ENCODE measurements around the gene GEMIN7.
"Not testable (repeated sequence)": the region's sequence is repeated elsewhere in the genome, so short reads cannot be mapped to it uniquely, and the experiment has no call there.

GEMIN7 gene

GRCh38 chr19:45091031-45091923 is 12.2 kb downstream of the GEMIN7 start:
- DNase-seq = peak; percentile 94

GRCh38 chr19:45092747-45093678 is 14.0 kb downstream of the GEMIN7 start, which contains the start of gene PPP1R37:
Gene PPP1R37 (plus strand): TSS chr19:45093179. CDS start chr19:45093326, 147 bp downstream.
- peak; percentile 93 for DNase-seq

DNA sequence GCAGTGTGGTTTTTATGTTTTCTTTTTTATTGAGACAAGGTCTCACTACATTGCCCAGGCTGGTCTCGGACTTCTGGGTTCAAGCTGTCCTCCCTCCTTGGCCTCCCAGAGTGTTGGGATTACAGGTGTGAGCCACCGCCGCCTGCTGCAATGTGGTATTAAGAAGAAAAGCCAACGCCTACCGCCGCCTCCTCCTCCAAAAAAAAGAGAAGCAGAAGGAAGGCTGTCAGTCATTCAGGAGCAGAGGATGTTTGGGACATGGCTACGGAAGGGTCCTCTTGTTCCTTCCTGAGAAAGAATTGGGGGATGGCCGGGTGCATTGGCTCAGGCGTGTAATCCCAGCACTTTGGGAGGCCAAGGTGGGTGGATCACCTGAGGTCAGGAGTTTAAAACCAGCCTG is 15.1 kb downstream of the GEMIN7 start:
- DNase-seq = no peak

DNA sequence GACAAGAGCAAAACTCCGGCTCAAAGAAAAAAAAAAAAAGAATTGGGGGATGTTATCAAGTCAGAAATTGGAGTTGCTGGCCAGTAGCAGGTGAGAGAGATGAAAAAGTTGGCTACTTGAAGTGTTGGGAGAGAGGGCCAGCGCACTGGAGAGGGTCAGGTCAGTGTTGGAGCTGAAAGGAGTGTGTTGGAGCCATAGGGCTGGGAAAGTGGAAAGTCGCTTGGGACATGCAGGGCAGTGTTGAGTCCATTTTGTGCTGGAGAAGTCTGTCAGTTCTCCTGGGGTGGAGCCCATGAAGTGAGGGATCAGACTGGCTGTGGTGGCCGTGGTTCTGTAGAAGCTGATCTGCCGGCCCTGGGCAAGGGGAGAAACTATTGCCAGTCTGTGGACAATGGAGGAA is 15.6 kb downstream of the GEMIN7 start:
- DNase-seq = no peak

DNA sequence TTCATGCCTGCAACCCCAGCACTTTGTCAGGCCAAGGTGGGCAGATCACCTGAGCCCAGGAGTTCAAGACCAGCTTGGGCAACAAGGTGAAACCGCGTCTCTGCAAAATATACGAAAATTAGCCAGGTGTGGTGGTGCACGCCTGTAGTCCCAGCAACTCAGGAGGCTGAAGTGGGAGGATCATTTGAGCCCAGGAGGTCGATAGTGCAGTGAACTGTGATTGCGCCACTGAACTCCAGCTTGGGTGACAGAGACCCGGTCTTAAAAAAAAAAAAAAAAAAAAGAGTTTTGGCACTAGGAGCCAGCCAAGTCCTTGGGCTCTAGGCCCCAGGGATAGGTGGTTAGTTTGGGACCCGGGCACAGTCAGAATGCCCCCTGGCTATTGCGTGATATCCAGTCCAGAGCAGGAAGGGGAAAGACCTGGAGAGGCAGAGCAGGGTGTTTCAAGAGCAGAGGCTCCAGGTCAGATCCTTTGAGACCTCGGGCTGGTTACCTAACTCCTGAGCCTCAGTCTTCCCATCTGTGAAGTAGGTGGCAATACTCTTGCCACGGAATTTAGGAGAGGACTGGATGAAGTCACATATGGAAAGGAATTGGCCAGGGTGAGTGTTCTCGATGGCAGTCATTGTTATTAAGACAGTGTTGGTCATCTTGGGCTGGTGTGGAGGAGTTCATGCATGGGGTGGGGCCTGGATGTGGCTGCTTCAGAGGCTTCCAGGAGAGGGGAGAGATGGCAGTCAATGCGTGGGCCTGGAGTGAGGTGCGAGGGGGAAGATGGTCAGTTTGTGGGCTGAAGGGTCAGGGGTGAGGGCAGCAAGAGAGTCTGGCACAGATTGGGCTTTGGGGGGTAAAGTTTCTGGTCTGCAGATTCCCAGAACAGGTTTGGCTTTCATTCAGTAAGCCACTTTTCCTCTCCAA is 16.7 kb downstream of the GEMIN7 start:
- DNase-seq = no peak

- no peak for DNase-seq
Measured at GRCh38 chr19:45096700-45097099, 17.6 kb downstream of the GEMIN7 start.

GRCh38 chr19:45097450-45097775 is 18.4 kb downstream of the GEMIN7 start:
- no peak for DNase-seq

GRCh38 chr19:45097776-45098520 is 18.9 kb downstream of the GEMIN7 start:
- no peak for DNase-seq

DNA sequence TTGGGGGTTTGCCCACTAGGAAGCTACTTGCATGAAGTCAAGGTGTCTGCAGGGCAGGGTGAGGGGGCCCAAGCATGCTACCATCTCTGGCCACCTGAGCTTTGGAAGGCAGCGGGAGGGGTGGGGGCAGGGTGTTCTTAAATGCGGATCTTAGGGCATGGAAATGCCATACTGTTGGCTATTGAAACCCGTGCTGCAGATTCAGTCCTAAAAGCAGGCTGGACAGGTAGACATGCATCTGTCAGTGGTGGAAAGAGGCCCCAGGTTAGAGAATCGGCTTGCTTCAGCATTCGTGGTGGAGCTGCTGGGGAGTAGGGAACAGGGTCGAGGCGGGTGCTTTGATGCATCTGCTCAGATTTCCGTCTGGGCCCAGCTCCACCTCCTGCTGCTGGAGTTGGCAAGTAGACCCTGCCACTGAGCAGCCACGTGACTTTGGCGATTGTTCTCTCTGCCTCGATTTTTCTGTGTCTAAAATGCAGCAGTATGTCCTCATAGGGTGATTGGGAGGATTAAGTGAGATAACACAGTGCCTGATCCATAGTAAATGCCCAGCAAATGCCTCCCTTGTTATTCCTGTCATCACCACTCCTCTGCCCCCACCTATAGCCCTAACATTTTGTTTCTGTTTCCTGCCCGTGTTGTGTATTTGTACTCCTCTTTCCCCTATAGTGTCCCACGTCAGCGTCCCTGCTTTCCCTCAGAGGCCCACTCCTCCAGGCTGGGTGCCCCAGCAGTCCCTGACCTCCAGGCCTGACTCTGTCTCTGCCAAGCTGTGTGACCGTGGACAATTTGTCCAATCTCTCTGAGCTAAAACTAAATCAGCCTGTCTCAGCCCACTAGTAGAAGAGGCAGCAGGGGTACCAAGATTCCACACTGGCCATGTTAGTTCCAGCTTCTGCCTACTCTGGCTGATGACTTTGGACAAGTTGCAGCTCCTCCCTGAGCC is 19.7 kb downstream of the GEMIN7 start:
- no peak for DNase-seq

DNA sequence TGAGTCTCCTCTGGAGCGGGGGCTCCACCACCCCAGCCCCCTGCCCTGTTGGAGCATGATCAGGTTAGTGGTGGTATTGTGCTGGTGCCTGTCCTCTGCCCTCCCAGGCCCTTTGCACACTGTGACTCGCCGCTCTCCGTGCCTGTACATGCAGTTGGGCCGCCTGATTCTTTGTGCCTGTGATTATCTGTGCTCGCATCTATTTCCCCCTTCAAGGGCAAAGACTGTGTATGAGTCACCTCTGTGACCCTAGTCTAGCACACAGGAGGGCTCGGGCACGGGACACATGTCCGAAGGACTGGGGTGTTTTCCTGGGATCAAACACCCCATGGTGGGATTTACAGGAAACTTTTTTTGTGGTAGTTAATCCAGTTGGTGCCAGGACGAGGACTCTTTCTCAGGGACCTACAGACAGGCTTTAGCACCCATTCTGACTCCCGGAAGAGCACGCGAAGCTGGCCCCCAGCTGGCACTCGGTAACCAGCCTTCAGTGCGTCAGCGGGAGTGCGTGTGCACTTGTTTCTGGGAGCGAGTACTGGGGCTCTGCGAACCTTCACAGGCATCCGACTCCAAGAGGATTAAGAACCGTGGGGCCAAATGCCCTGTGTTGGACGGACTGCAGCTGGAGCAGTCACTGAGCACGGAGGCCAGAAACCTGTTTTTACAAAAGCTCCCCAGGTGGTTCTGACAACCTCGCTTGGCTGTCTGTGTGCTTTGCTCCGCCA is 20.6 kb downstream of the GEMIN7 start:
- no peak for DNase-seq

DNA sequence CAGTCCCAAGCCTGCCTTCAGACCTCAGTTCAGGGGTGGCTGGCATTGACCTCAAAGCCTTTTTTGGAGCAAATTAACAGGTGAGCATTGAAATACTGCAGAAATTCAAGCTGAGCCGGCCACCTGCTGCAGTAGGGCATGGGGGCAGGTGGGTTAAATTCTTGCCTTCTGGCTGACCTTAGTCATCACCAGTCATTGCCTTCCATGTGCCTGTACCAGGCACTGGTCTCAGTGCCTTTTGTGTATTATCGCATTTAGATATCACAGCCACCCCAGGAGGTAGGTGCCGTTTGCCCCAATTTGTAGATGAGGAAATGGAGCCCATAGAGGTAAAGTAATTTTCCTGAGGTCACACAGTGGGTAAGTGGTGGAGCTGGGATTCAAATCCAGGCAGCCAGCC is 21.1 kb downstream of the GEMIN7 start:
- no peak for DNase-seq

- no peak for DNase-seq
Measured at GRCh38 chr19:45100846-45101252, 21.8 kb downstream of the GEMIN7 start.

GRCh38 chr19:45101806-45102205 is 22.7 kb downstream of the GEMIN7 start:
- no peak for DNase-seq

DNA sequence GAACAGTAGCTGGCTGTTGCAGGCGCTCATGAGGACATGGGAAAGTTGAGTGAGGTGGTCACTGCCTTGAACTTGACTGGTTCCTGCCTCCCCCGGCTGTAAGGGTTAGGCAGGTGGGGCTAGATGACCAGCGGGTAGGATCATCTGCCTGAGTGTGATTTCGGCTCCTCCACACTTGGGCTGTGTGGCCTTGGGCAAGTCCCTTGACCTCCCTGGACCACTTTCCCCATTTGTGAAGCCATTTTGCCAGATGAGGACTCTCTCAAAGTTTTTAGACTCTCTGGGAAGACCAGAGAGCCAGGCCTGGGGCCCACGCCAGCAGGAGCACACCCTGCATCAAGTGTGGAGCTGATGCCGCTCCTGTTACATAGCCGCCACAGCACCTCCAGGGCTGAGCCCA is 23.4 kb downstream of the GEMIN7 start:
- DNase-seq = no peak

- peak; percentile 36 for DNase-seq
Measured at GRCh38 chr19:45103156-45103507, 24.1 kb downstream of the GEMIN7 start.

GRCh38 chr19:45103508-45104319 is 24.7 kb downstream of the GEMIN7 start:
- DNase-seq = no peak

GRCh38 chr19:45104658-45105349 is 25.7 kb downstream of the GEMIN7 start:
- no peak for DNase-seq

- DNase-seq = not testable (repeated sequence)
Measured at GRCh38 chr19:45106363-45106762, 27.3 kb downstream of the GEMIN7 start.
